HepG2 (cell line): ENCODE measurements around the gene MMP28. TPM values are rescaled to one million over a fixed set of nuclear protein-coding genes. Genes with fewer than 3 reads are reported as not detected.

ENCODE experiments used
- ATAC-seq: fragments of 200-7000 bp; cut with Tn5 transposase; 3 replicates; pipeline ENCODE4 v1.9.1; 2020; ENCODE audit warnings: mild to moderate bottlenecking, moderate library complexity
- BruUV-seq: library from RNA; stranded (reverse); fragments of 400-500 nt; replicated peaks from 2 replicates; lab custom pipeline; 2021; lab: Mats Ljungman, UMichigan
- CTCF ChIA-PET: fragments of 300-600 bp; formaldehyde crosslinking; extraction: SDS; loops from one replicate; lab custom pipeline; 2021; ENCODE audit warnings: low total read pairs, inconsistent platforms, low intra/inter-chr PET ratio; lab: Yijun Ruan, JAX
- POLR2A ChIA-PET: fragments of 350-600 bp; sonication (Branson Sonifier 250); formaldehyde crosslinking; loops from one replicate; lab custom pipeline; 2020; ENCODE audit warnings: antibody characterized with exemption, inconsistent platforms; lab: Yijun Ruan, JAX
- DNase-seq: peaks from one replicate; pipeline ENCODE4 v3.0.0-alpha.2; 2015; ENCODE audit warnings: low spot score
- FAIRE-seq: peaks from 3 replicates; lab custom pipeline; 2011; peaks lifted over from hg19 to GRCh38; lab: Jason Lieb, UNC
- H2AFZ ChIP-seq: one replicate; pipeline ENCODE4 v1.6.1; 2011; ENCODE audit warnings: low read length, inconsistent platforms
- H3K27ac ChIP-seq: fragments of 300-600 bp; 3 replicates; pipeline ENCODE4 v1.8.0; 2011; ENCODE audit warnings: mixed run types, mild to moderate bottlenecking, mixed read lengths, low read length, inconsistent platforms; ENCODE audit not compliant: insufficient read depth; ENCODE audit errors: extremely low read length
- H3K27me3 ChIP-seq, 2 experiments: fragments of 200-600 bp in 1 of 2; 2 replicates in 1 of 2; 3 replicates in 1 of 2; pipeline versions ENCODE4 v1.6.0 to v1.8.0; 2011; ENCODE audit warnings: low read length in 2 of 2, mild to moderate bottlenecking in 2 of 2, moderate library complexity in 2 of 2, inconsistent platforms in 1 of 2; ENCODE audit not compliant: insufficient read depth in 2 of 2, control insufficient read depth in 1 of 2
- H3K36me3 ChIP-seq, 2 experiments: fragments of 200-600 bp in 1 of 2; replicated peaks in 1 of 2; 2 replicates in 1 of 2; 3 replicates in 1 of 2; pipeline versions ENCODE4 v1.5.1 to v1.8.0; 2011; ENCODE audit warnings: low read length in 2 of 2, inconsistent platforms in 1 of 2; ENCODE audit not compliant: insufficient read depth in 2 of 2, control insufficient read depth in 1 of 2
- H3K4me1 ChIP-seq: 2 replicates; pipeline ENCODE4 v1.5.1; 2012; ENCODE audit warnings: low read length, inconsistent platforms; ENCODE audit not compliant: insufficient read depth
- H3K4me2 ChIP-seq: 2 replicates; pipeline ENCODE4 v1.6.0; 2011; ENCODE audit warnings: low read depth, low read length, inconsistent platforms
- H3K4me3 ChIP-seq, 3 experiments: fragments of 200-600 bp in 1 of 3; sonication (generic), shearing (Covaris generic) in 1 of 3; replicated peaks in 1 of 3; 2 replicates each; pipeline ENCODE4 v1.5.1; 2011 to 2016; ENCODE audit warnings: low read length in 3 of 3, inconsistent platforms in 2 of 3, low read depth in 2 of 3, mild to moderate bottlenecking in 2 of 3, control low read depth in 1 of 3, mixed read lengths in 1 of 3; ENCODE audit not compliant: insufficient read depth in 1 of 3
- H3K79me2 ChIP-seq: one replicate; pipeline ENCODE4 v1.6.1; 2011; ENCODE audit warnings: low read length, inconsistent platforms; ENCODE audit not compliant: insufficient read depth
- H3K9ac ChIP-seq: 2 replicates; pipeline ENCODE4 v1.6.0; 2011; ENCODE audit warnings: mild to moderate bottlenecking, low read depth, low read length, inconsistent platforms; ENCODE audit not compliant: insufficient read depth
- H3K9me3 ChIP-seq: 2 replicates; pipeline ENCODE4 v1.5.1; 2012; ENCODE audit warnings: mild to moderate bottlenecking, low read length
- H4K20me1 ChIP-seq: 2 replicates; pipeline ENCODE4 v1.6.0; 2011; ENCODE audit warnings: inconsistent platforms, mild to moderate bottlenecking, low read length, moderate library complexity; ENCODE audit not compliant: insufficient read depth
- CEBPB ChIP-seq: IDR thresholded peaks from 2 replicates; pipeline ENCODE4 v1.6.1; 2011; ENCODE audit warnings: low read depth, low read length, improper control_type of control experiment, borderline replicate concordance
- CEBPG ChIP-seq: IDR thresholded peaks from 2 replicates; pipeline ENCODE4 v1.6.1; 2016
- EP300 ChIP-seq, 3 experiments: sonication (generic) in 1 of 3; formaldehyde crosslinking in 1 of 3; IDR thresholded peaks; 2 replicates each; pipeline versions ENCODE4 v1.5.1 to v1.6.1; 2011 to 2020; ENCODE audit warnings: low read depth in 2 of 3, low read length in 2 of 3, borderline replicate concordance in 1 of 3, improper control_type of control experiment in 1 of 3, mild to moderate bottlenecking in 1 of 3, missing genetic modification reagents in 1 of 3, moderate library complexity in 1 of 3
- KDM2A ChIP-seq: sonication (generic); formaldehyde crosslinking; IDR thresholded peaks from 2 replicates; pipeline ENCODE4 v1.4.0; 2020; ENCODE audit warnings: low read depth, missing genetic modification reagents, borderline replicate concordance
- MTA3 ChIP-seq: sonication (generic); formaldehyde crosslinking; IDR thresholded peaks from 2 replicates; pipeline ENCODE4 v1.4.0; 2020; ENCODE audit warnings: missing genetic modification reagents
- MTF2 ChIP-seq: sonication (generic); formaldehyde crosslinking; IDR thresholded peaks from 2 replicates; pipeline ENCODE4 v1.5.0; 2020; ENCODE audit warnings: missing genetic modification reagents, borderline replicate concordance
- MXI1 ChIP-seq: IDR thresholded peaks from 3 replicates; pipeline ENCODE4 v1.6.1; 2012; ENCODE audit warnings: low read depth, low read length, inconsistent platforms, borderline replicate concordance
- NR1H2 ChIP-seq: sonication (generic); formaldehyde crosslinking; IDR thresholded peaks from 2 replicates; pipeline ENCODE4 v1.8.1; 2022; ENCODE audit warnings: low read depth, missing genetic modification reagents, borderline replicate concordance
- NR2F2 ChIP-seq: IDR thresholded peaks from 2 replicates; pipeline ENCODE4 v1.6.1; 2012; ENCODE audit warnings: low read depth, inconsistent platforms, borderline replicate concordance
- ZC3H4 ChIP-seq: sonication (generic); formaldehyde crosslinking; IDR thresholded peaks from 2 replicates; pipeline ENCODE4 v1.4.0; 2020; ENCODE audit warnings: missing genetic modification reagents, borderline replicate concordance
- ZMYM3 ChIP-seq: sonication (generic); formaldehyde crosslinking; IDR thresholded peaks from 2 replicates; pipeline ENCODE4 v1.5.1; 2020; ENCODE audit warnings: mild to moderate bottlenecking, missing genetic modification reagents
- ZNF225 ChIP-seq: sonication (generic); formaldehyde crosslinking; IDR thresholded peaks from 2 replicates; pipeline ENCODE4 v1.4.0; 2020; ENCODE audit warnings: mild to moderate bottlenecking, missing genetic modification reagents
- ZNF230 ChIP-seq: sonication (generic); formaldehyde crosslinking; IDR thresholded peaks from 2 replicates; pipeline ENCODE4 v1.4.0; 2020; ENCODE audit warnings: mild to moderate bottlenecking, missing genetic modification reagents
- WGBS: methylation state at CpG from one replicate; pipeline ENCODE4 v1.1.6; 2017; ENCODE audit warnings: low lambda C conversion rate; 5-methylcytosine and 5-hydroxymethylcytosine counted together
- in situ Hi-C: cut with HindIII; loops from 2 replicates; pipeline ENCODE4 v1.10.0; 2017; ENCODE audit warnings: low pct_unique_long_range_greater_than_20kb; ENCODE audit not compliant: extremely low pct_ligation_motif_present
- intact Hi-C: fragments of 100-400 bp; cut with micrococcal nuclease; formaldehyde crosslinking; loops from one replicate; pipeline ENCODE4 v1.10.0; 2022; ENCODE audit not compliant: unreplicated experiment
- polyA plus RNA-seq, 8 experiments: library from polyadenylated mRNA; depleted of rRNA in 3 of 8; stranded (reverse) in 7 of 8; unstranded in 1 of 8; fragments of >200 nt; fragmentation: Illumina TruSeq in 4 of 8; extraction: Trizol in 4 of 8; gene quantifications; 2 replicates each; pipeline versions ENCODE4 v1.2.1 to v1.2.3, GENCODE V29; 2011 to 2016; ENCODE audit warnings: low read depth in 4 of 8, missing spikeins in 1 of 8, mixed read lengths in 1 of 8; ENCODE audit not compliant: insufficient read depth in 1 of 8
- total RNA-seq, 5 experiments: library from RNA; depleted of rRNA; stranded (reverse); fragments of >200 nt; fragmentation: Illumina TruSeq; extraction: Trizol; gene quantifications; 2 replicates each; pipeline ENCODE4 v1.2.3, GENCODE V29; 2016; ENCODE audit warnings: low read depth in 1 of 5
- TF ChIP-seq, protein P1 (sequence below), 2 experiments: fragments of 450-650 bp in 1 of 2; sonication (generic) in 1 of 2; formaldehyde crosslinking; IDR thresholded peaks; 2 replicates each; pipeline versions ENCODE4 v1.5.0 to v1.8.0; 2020 to 2022; ENCODE audit warnings: mild to moderate bottlenecking in 1 of 2, missing genetic modification reagents in 1 of 2
- TF ChIP-seq, protein P2 (sequence below): sonication (generic); formaldehyde crosslinking; IDR thresholded peaks from 2 replicates; pipeline ENCODE4 v1.5.1; 2020; ENCODE audit warnings: mild to moderate bottlenecking, moderate library complexity, missing genetic modification reagents

MMP28 gene
- total and polyA plus RNA-seq, 2 of the 13 experiments (the other 11 are each of a cell fraction or from before 2014, with no cell fraction given) = not detected

DNA sequence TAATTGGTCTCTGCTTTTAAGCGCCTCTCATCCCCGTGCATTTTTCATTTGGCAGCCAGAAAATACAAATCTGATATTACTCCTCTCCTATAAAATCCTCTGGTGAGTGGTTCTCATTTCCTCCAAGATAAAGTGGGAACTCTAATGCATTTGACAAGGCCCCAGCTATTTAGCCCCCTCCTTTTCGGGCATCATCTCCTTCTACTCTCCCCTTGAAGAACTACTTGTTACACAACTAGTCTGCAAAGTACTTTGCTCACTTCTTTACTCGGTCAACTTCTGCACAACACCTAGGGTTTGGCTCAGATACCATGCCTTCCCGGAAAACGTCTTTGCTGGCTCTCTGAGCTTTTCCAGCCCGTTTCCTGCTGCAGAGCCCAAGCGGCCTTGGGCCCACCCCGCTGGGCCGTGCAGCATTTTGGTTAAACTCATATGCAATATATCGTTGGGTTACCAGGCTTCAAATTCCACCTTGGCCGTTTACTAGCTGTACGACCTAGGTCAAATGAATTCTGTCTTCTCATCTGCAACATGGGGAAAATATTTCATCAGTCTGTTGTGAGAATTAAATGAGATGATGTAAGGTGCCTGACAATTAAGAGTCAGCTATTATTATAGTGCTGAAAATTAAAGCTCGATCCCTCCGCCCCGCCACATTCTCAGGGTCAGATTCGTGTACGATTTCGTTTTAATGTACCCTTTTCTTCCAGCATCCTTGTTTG lies 13.0 kb upstream of the MMP28 start:
- ChIA-PET CTCF (interaction anchor here (1.5 to 2.3 kb wide), 3 partner anchors 41 to 46 kb away, joined by 3 to 28 read pairs (median 8); no protein-coding TSS in a partner anchor), POLR2A (interaction anchor here (0.6 to 4.2 kb wide), 22 partner anchors 10 to 745 kb away, joined by 3 to 60 read pairs (median 4); partner anchors contain the start of genes AP2B1, C17orf50, CCL16 and MMP28)
- no peak for DNase-seq
- in situ Hi-C loops (loop anchor here (5.0 to 25.0 kb wide), 2 partner anchors 46 to 96 kb away; partner anchors contain the start of gene C17orf50), intact Hi-C loops (no loop called here)
- ATAC-seq = no peak
- H3K4me2 ChIP-seq = peak overlapping the region; percentile 83
- 15% methylated on average over 19 of the region's 19 CpGs for WGBS
- H4K20me1 ChIP-seq = peaks cover 24% of the 10 kb centered on the region
- no peaks in the 10 kb centered on the region for H3K9me3 ChIP-seq
- peaks cover 40% of the 10 kb centered on the region for H3K79me2 ChIP-seq
- TF ChIP-seq, protein P1, sequence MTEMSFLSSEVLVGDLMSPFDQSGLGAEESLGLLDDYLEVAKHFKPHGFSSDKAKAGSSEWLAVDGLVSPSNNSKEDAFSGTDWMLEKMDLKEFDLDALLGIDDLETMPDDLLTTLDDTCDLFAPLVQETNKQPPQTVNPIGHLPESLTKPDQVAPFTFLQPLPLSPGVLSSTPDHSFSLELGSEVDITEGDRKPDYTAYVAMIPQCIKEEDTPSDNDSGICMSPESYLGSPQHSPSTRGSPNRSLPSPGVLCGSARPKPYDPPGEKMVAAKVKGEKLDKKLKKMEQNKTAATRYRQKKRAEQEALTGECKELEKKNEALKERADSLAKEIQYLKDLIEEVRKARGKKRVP (CRISPR knock-in tag; IDR thresholded peaks at IDR 0.05) = peak in 1 of 2 experiments; percentile 95; a peak in 2 of 4 replicates
- TF ChIP-seq MTA3 (no peak), NR1H2 (CRISPR knock-in tag) (no peak), EP300 (IDR thresholded peaks at IDR 0.05; ENCODE audit: low read depth in 2 of 2, low read length in 2 of 2) (no peak), EP300 (CRISPR knock-in tag; IDR thresholded peaks at IDR 0.05; ENCODE audit: borderline replicate concordance) (0 out of 2 replicates have a peak, but pooled peaks have one; percentile 5), MXI1 (0 out of 3 replicates have a peak, but pooled peaks have one; percentile 30), NR2F2 (no peak), ZMYM3 (CRISPR knock-in tag) (peak; percentile 79; the same call in 1 of the 2 replicates), CEBPG (CRISPR knock-in tag) (peak; percentile 69), ZC3H4 (peak; percentile 45; the same call in 1 of the 2 replicates), ZNF225 (no peak), CEBPB (peak; percentile 25; the same call in 1 of the 2 replicates), KDM2A (CRISPR knock-in tag) (peak; percentile 30; the same call in 1 of the 2 replicates), ZNF230 (CRISPR knock-in tag) (0 out of 2 replicates have a peak, but pooled peaks have one; percentile 0), MTF2 (CRISPR knock-in tag) (no peak)
- TF ChIP-seq, protein P2, sequence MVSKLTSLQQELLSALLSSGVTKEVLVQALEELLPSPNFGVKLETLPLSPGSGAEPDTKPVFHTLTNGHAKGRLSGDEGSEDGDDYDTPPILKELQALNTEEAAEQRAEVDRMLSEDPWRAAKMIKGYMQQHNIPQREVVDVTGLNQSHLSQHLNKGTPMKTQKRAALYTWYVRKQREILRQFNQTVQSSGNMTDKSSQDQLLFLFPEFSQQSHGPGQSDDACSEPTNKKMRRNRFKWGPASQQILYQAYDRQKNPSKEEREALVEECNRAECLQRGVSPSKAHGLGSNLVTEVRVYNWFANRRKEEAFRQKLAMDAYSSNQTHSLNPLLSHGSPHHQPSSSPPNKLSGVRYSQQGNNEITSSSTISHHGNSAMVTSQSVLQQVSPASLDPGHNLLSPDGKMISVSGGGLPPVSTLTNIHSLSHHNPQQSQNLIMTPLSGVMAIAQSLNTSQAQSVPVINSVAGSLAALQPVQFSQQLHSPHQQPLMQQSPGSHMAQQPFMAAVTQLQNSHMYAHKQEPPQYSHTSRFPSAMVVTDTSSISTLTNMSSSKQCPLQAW = peak; percentile 3; the same call in 1 of the 2 replicates
- peak overlapping the region; percentile 57 for H2AFZ ChIP-seq
- no peaks in the 10 kb centered on the region; a peak in 2 of 5 replicates for H3K27me3 ChIP-seq
- TSS peak; percentile 95 for BruUV-seq
- peak overlapping the region; percentile 54 to 95 (median 67) for H3K4me3 ChIP-seq
- no peaks in the 10 kb centered on the region for H3K36me3 ChIP-seq
- H3K27ac ChIP-seq = peak overlapping the region; percentile 91
- H3K9ac ChIP-seq = peak overlapping the region; percentile 84
- H3K4me1 ChIP-seq = peaks cover 63% of the 10 kb centered on the region
- FAIRE-seq = no peak
